Glomerular visceral epithelial cell (primary cell): ENCODE results near the gene PPDPF.
"Not testable (repeated sequence)": the region's sequence is repeated elsewhere in the genome, so short reads cannot be mapped to it uniquely, and the experiment has no call there.

Experiments used
- DNase-seq: peaks from one replicate; pipeline ENCODE4 v3.0.0-alpha.2; 2016; ENCODE audit errors: extremely low spot score

PPDPF gene

DNA sequence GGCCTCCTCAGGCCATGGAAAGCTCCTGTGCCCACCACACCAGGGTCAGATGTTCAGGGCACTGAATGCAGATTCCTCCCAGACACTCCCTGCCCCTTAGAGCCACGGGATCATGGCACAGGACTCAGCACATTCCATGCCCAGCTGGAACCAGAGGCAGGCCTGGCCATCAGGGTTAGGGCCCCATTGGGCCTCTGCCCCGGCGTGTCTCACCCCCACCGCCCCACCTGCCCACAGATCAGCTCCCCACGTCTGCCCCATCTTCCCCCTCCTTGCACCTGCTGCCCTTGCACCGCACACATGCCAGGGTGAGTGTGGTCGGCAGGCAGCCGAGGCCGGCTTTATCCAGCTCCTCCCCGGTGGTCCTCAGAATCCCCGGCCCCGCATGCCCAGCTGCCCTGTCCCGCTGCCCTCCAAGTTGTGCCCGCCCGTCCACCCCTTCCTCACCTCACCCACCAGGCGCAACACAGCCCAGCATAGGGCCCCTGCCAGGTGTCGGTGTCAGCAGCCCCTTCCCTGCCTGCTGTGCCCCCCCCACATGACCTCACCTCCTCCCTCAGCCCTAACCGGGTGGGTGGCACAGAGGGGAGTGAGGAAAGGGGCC, 29.2 kb downstream of the PPDPF start:
- DNase-seq = no peak

DNA sequence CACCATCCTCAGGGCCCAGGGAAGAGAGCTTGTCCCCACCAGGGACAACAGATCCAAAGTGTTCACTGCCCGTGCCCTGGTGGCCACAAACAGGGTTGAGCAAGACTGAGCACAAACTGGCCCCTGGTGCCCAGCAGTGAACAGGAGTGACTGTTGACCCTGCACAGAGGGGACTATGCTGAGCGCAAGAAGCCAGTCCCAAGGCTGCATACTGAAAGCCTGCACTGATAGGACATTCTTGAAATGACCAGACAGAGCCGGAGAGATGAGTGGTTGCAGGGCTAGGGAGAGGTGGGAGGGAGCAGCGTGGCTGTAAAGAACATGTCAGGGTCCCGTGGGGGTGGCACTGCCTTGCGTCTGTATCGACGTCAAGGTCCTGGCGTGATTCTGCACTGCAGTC, 30.5 kb downstream of the PPDPF start:
- no peak for DNase-seq

DNA sequence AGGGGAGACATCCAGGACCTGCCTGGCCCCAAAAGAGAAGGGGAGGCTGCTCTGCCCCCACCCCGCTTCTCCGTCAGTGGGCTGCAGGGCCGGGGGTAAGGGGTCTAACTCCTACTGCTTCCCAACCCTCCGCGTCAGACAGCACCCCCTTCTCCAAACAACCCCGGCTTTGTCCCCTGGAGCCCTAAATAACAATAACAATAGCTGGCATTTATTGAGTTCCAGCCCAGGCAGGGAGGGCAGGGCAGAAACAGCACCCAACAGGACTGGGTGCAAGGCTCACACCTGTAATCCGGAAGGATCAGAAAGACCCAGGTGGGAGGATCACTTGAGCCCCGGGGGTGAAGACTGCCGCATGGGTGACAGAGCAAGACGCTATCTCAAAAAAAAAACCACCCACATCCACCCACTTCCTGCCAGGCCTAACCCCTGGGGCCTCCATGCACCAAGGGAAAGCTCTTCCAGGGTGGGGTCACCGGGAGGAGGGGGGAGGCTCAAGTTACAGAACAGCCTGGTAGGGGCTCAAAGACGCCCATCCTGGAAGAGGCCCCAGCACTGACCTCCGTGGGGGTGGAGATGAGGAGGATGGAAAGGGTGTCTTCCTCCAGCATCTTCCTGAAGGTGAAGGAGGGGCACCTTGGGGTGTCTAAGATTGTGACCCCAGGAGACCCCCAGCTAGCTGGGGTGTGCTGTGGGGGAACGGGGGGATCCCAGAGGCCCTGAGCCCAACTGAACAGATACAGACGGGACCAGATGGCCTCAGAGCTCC, 32.1 kb downstream of the PPDPF start:
- peak; percentile 39 for DNase-seq

DNA sequence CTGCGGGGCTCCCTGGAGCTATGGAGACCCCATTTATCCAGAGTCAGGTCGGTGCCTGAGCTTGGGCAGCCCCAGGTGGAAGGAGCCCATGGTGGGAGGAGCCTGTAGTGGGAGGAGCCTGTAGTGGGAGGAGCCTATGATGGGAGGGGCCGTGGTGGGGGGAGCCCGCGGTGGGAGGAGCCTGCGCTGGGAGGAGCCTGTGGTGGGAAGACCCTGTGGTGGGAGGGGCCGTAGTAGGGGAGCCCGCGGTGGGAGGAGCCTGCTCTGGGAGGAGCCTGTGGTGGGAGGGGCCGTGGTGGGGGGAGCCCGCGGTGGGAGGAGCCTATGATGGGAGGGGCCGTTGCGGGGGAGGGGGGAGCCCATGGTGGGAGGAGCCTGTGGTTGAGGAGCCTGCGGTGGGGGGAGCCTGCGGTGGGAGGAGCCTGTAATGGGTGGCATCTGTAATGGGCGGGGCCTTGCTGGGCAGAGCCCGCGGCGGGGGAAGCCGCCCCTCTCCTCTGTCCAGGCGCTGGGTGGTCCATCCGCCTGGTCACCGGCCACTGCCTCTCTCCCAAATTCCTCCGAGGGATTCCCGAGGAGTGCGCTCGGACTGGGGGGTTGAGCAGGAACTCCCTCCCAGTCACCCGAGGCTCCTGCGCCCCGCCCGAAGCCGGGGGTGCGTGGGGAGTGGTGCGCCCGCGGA, 32.8 kb downstream of the PPDPF start:
- DNase-seq = peak; percentile 84

DNA sequence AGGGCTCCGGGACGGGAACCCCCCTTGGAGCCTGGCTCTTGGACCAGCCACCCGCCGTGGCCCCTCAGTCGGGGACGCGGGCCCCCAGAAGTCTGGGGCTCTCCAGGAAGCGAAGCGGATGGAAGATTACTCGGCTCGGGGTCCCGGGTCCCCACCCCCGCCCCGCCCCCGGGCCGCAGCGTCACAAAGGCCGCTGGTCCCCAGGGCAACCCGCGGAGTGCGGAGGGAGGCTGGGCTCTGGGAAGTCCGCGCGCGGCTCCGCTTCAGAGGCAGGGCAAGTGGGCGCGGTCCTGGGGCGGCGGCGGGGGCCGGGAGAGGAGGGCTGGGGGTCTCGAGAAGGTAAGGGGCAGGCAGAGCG, 33.3 kb downstream of the PPDPF start, which contains the start of gene FNDC11:
FNDC11 (plus strand) TSS at position 227 of the 358 bp plus-strand sequence. CDS start 1,505 bp downstream, outside the sequence.
- no peak for DNase-seq

DNA sequence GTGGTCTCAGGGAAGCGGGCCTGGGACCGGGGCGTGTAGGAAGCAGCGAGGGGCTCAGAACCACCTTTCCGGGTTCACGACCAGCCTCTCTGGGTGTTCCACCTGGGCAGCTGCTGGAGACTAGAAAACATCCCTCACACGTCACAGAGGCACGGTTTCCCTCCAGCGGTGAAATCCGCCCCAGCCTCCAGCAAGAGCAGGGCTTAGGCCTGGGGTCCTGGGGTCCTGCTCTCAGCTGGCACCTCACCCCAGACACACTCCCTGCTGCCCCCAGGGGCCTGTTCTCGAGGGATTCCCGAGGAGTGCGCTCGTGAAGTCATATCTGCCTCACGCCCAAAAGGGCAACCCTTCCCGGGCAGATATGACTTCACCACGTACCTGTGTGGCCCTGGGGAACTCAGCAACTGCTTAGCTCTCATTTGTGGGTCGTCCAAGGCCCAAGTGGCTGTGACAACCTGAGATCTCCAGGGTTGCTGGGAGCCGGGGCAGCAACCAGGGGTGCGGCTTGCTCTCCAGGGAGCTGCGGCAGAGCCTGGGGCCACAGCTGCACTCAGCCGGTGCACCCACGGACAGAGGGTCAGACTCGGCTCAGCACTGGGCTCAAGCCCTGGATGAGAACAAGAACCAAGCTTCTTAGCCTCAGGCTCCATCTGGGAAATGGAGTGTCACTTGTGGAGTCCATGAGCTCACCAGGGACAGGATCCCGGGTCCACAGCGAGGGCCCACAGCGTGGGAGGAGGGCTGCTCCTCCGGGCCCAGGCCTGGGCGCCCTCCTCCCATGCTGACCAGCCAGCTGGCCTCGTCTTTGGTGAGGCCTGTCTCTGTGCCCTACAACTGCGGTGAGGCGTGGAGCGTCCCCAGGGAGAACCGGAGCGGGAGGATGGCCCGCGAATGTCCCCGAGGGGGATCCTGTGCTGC, 34.1 kb downstream of the PPDPF start:
- no peak for DNase-seq

DNA sequence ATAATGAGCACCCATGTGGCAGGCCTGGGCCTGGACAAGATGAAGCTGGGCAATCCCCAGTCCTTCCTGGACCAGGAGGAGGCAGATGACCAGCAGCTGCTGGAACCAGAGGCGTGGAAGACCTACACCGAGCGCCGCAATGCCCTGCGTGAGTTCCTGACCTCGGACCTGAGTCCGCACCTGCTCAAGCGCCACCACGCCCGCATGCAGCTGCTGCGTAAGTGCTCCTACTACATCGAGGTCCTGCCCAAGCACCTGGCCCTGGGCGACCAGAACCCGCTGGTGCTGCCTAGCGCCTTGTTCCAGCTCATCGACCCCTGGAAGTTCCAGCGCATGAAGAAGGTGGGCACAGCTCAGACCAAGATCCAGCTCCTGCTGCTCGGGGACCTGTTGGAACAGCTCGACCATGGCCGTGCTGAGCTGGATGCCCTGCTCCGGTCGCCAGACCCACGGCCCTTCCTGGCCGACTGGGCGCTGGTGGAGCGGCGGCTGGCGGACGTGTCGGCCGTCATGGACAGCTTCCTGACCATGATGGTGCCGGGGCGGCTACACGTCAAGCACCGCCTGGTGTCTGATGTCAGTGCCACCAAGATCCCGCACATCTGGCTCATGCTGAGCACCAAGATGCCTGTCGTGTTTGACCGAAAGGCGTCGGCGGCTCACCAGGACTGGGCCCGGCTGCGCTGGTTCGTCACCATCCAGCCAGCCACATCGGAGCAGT, 35.3 kb downstream of the PPDPF start:
- DNase-seq = no peak

DNA sequence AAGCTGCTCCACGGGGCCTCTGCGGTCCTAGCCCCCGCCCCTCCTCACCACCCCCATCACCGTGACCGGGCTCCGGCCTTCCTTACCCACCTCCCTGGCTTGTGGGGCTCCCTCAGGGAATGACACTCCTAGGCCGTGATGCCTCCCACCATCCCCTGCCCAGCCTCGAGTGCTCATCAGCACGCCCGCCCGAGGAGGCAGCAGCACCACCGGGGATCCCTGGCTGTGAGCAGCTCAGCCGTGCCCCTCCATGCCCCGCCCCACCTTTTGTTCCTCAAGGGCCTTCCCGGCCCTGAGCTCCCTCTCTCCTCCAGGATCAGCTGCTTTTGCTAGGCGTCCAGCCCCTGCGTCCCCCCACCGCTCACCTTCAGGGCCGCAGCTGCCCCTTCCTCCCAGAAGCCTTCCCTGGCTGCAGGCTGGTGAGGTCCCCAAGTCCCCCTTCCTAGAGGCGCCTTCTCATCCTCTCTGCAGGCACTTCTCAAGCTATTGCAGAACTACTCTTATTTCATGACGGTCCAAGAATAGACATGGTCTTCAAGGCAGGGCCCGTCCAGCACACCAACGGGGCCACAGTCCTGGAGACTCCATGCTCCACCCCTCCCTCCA, 36.4 kb downstream of the PPDPF start:
- no peak for DNase-seq

DNA sequence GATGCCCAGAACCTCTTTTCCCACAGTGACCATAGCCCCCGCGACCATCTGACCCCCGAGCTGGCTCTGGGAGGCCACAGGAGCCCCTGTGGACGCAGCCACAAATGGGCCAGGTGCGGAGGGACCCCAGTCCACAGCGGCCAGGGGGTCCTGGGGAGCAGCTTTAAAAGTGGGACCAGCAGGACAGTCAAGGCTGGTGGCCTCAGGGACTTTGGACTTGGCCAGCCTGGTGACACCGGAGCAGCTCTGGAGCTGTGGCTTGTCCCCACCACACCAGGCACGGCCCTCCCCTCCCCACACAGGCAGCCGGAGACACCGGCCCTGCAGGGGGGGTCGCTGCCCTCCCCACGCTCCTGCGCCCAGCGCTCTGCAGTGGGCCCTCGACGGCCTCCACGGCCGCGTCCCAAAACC, 36.9 kb downstream of the PPDPF start:
- DNase-seq = no peak

DNA sequence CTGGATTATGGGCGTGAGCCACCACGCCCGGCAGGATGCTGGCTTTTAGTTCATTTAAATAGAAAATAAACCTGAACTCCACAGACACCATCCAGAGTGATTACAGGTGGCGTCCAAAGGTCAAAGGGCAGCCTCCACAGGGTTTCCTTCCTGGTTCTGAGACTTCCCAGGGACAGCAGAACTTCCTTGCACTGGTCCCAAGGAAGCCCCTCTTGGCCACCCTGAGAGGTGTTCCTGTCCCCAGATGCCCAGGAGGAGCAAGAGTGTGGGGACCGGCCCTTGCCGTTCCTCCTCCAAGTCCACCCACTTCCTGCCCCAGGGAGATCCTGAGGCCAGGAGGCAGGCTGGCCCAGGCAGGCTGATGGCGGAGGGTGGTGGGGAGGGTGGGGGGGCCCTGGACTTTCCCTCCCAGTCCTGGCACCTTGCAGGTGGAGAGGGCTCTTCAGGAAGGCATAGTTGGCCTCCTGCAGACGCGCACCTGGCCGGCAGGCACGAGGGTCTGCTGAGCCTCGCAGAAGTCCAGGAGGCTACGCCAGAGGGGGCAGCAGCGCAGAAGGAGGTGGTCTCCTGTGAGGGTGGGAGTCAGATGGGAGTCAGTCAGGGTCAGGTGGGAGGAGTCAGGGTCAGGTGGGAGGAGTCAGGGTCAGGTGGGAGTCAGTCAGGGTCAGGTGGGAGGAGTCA, 38.4 kb downstream of the PPDPF start:
- DNase-seq = no peak

DNA sequence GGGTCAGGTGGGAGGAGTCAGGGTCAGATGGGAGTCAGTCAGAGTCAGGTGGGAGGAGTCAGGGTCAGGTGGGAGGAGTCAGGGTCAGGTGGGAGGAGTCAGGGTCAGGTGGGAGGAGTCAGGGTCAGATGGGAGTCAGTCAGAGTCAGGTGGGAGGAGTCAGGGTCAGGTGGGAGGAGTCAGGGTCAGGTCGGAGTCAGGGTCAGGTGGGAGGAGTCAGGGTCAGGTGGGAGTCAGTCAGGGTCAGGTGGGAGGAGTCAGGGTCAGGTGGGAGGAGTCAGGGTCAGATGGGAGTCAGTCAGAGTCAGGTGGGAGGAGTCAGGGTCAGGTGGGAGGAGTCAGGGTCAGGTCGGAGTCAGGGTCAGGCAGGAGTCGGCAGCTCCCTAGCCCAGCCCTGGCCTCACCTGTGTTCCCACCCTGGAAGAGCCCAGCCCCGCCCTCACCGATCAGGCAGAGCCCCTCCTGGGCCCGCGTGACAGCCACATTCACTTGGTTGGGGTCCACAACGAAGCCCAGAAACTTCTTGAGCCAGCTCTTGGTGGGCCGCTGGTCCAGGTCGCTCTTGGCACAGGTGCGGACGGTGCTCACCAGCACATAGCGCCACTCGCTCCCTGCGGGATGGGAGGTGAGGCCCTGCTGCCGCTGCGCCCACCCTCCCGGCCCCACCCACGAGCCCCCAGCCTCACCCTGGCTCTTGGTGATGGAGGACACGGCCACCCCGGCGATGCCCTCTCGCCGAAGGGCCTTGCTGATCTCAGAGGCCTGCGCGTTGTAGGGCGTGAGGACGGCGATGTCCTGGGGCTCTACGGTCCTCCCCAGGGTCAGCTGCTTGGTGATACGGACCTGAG, 39.1 kb downstream of the PPDPF start:
- not testable (repeated sequence) for DNase-seq

DNA sequence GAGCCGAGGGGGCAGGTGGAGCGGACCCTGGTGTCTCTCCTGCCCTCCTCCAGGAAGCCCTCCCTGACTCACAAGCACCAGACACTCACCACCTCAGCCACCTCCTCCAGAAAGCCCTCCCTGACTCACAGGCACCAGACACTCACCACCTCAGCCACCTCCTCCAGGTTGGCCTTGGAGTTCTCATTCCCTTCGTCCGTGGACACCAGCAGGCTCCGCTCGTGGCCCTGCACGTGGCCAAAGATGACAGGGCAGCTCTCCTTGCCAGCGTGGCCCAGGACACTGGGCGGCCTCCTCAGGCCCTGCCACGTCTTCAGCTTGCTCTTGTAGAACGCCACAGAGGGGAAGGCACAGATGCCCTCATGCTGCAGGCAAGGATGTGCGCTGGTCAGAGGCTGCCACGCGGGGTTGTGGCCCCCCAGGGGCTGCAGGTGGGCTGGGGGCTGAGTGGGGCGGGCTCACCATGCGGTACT, 39.8 kb downstream of the PPDPF start:
- no peak for DNase-seq

DNA sequence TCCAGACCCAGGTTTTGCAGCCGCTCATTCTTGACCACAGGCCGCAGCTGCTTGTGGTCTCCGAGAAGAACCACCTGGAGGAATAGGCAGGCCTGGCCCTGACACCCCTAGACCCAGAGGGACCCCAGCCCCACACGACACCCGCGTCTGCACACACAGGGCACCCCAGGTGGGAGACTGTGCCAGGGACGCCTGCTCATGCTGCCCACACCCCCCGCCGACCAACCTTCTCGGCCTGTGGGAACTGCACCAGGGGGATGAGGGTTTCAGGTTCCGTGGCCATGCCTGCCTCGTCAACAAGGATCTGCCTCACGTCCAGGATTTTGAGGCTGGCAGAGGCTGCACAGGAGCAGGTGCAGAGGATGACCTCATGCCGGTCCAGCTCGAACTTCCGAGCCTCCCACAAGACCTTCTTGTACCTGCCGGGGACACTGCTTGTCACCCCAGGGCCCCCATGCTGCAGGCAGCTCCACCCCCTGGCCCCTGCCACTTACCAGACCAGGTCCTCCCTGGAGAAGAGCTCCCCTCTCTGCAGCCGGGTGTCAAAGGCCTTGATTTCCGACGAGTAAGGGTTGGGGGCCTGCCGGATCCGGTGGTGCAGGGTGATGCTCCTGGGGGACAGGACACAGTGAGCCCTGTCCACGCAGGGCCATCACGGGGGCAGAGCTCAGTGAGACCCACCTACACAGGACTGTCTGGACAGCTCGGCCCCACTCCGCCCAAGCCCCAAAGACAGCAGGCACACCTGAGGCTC, 40.5 kb downstream of the PPDPF start:
- no peak for DNase-seq

DNA sequence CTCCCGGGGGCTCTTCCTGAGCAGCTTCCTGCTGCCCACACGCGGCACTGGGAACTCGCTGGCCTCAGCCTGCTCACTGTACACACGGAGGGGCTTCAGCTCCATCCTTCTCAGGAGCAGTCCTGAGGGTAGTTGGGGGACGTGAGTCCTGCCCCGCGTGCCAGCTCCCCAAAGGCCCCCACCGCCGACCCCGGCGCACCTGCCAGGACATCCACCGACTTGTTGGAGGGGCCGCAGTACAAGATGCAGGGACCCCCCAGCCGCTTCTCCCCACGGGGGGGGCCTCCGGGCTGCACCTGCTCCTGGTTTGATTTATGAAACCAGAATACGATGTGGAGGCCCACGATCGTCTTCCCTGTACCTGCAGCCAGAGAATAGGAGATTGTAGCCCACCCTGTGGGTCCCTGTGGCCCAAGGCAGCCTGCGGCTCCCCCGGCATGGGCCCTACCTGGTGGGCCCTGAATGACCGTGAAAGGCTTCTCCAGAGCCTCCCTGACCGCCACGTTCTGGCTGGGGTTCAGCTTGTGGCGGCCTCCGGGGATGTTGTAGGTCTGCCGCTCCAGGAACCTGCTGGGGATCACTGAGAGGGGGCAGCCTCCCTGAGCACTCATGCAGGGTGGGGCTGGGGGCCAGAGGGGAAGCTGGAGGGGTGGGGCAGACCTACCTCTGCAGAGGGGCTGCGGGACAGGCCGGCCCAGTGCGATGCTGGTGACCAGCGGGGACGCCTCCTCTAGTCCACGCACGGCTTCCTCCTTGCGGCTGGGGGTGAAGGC, 41.2 kb downstream of the PPDPF start:
- DNase-seq = no peak

DNA sequence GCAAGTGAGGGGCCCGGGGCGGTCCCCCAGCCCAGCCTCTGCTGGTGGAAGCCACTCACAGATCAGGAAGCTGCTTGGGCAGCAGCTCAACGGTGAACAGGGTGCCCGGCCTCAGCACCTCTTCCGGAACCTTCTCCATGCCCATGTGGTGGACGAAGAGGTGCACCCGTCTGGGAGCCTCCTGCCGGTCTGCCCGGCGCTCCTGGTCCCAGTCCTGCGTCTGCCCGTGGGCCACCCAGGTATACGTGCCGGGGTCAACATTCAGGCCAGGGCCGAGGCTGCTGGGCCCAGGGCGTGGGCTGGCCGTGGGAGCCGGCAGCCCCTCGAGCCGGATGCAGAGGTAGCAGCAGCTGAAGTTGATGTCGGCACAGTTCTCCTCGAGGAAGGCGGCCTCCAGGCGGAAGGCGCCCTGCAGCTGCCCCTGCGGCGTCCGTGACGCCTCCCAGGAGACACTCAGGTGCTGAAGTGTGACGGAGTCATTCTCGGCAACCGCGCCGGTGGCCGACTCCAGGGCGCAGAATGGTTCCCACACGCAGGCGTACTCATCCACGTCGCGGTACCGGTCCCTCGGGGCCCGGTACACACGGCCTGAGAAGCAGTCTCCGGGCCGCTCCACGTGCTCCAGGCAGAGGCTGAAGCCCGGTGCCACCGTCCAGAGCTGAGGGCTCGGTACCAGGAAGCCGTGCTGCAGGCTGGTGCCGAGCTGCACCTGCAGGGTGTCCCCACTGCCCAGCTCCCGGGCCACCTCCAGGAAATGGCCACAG, 42.1 kb downstream of the PPDPF start:
- DNase-seq = no peak

DNA sequence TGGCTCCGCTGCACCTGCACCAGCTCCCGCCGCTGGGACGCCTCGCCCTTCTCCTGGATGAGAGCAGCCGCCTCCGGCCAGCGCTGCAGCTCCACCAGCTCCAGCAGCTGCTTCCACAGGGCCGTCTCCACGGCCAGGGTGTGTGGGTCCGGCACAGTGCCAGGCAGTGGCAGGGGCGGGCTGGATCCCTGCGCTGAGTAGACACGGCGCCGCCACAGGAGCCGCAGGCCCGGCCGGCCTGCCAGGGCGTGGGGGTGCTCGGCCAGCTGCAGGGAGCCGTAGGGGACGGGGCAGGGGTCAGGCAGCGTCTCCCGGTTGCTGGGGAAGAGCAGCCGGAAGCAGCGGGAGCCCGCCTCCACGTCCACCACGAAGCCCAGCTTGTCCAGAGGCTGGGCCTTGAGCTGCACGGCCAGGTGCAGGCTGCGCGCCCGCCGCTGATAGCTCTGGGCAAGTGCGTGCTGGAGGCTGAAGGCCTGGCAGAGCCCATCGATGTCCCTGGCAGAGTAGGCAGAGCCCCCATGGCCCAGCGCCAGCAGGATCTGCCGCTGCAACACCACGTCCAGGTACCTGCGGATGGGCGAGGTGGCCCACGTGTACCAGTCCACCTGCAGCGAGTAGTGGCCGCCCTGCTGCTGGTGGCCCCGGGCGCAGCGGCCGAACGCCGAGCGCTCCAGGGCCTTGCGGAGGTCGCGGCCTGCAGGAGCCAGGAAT, 42.8 kb downstream of the PPDPF start:
- DNase-seq = no peak
